Panc1 (cell line): ENCODE data around the gene MRPS21. TPM values are rescaled to one million over a fixed set of nuclear protein-coding genes. Genes with fewer than 3 reads are reported as not detected.

Experiments used
- ATAC-seq: fragments of 200-7000 bp; cut with Tn5 transposase; 2 replicates; pipeline ENCODE4 v1.9.1; 2020; ENCODE audit warnings: mild to moderate bottlenecking, moderate library complexity
- BruUV-seq: library from RNA; stranded (reverse); fragments of 400-500 nt; replicated peaks from 2 replicates; lab custom pipeline; 2021; lab: Mats Ljungman, UMichigan
- CTCF ChIA-PET: fragments of 300-600 bp; sonication (Branson Sonifier 250); formaldehyde crosslinking; loops from one replicate; lab custom pipeline; 2022; ENCODE audit warnings: antibody characterized with exemption; lab: Charles Lee
- POLR2A ChIA-PET: fragments of 300-600 bp; sonication (Branson Sonifier 250); formaldehyde crosslinking; loops from one replicate; lab custom pipeline; 2022; ENCODE audit warnings: antibody characterized with exemption; lab: Charles Lee
- DNase-seq: peaks from one replicate; pipeline ENCODE4 v3.0.0-alpha.2; 2010; ENCODE audit warnings: low read depth, low spot score
- H3K27ac ChIP-seq: 2 replicates; pipeline ENCODE4 v1.5.1; 2011; ENCODE audit warnings: mild to moderate bottlenecking, low read length, inconsistent platforms
- H3K27me3 ChIP-seq: fragments of 200-500 bp; sonication (Bioruptor generic); 2 replicates; pipeline ENCODE4 v1.6.0; 2014; ENCODE audit warnings: low read length, inconsistent platforms; ENCODE audit not compliant: control insufficient read depth, insufficient read depth
- H3K36me3 ChIP-seq: fragments of 200-500 bp; sonication (Bioruptor generic); 2 replicates; pipeline ENCODE4 v1.5.1; 2014; ENCODE audit warnings: inconsistent platforms, mild to moderate bottlenecking, low read length, moderate library complexity; ENCODE audit not compliant: control insufficient read depth, insufficient read depth
- H3K4me1 ChIP-seq: 2 replicates; pipeline ENCODE4 v1.5.1; 2011; ENCODE audit warnings: inconsistent platforms, mild to moderate bottlenecking, low read length, moderate library complexity; ENCODE audit not compliant: control insufficient read depth, insufficient read depth
- H3K4me3 ChIP-seq, 2 experiments: 2 replicates each; pipeline ENCODE4 v1.5.1; 2011 to 2012; ENCODE audit warnings: low read depth in 2 of 2, low read length in 2 of 2, mild to moderate bottlenecking in 2 of 2, inconsistent platforms in 1 of 2, moderate library complexity in 1 of 2
- H3K9me3 ChIP-seq: fragments of 200-500 bp; sonication (Bioruptor generic); 2 replicates; pipeline ENCODE4 v1.5.1; 2014; ENCODE audit warnings: low read depth, mild to moderate bottlenecking, inconsistent platforms, low read length, moderate library complexity; ENCODE audit not compliant: control insufficient read depth, insufficient read depth
- POLR2AphosphoS5 ChIP-seq: IDR thresholded peaks from 2 replicates; pipeline ENCODE4 v1.6.1; 2012; ENCODE audit warnings: mild to moderate bottlenecking, low read depth, low read length, moderate library complexity
- SIN3A ChIP-seq: IDR thresholded peaks from 2 replicates; pipeline ENCODE4 v1.6.1; 2012; ENCODE audit warnings: low read depth, mild to moderate bottlenecking, low read length, moderate library complexity, borderline replicate concordance; ENCODE audit not compliant: insufficient read depth
- TCF7L2 ChIP-seq: IDR thresholded peaks from 2 replicates; pipeline ENCODE4 v1.6.1; 2011; ENCODE audit warnings: mild to moderate bottlenecking, low read depth, low read length, inconsistent platforms
- in situ Hi-C: cut with HindIII; loops from 2 replicates; pipeline ENCODE4 v1.10.0; 2016; ENCODE audit warnings: low sequenced_read_pairs, low pct_unique_long_range_greater_than_20kb
- intact Hi-C: fragments of 100-400 bp; cut with micrococcal nuclease; formaldehyde crosslinking; loops from one replicate; pipeline ENCODE4 v1.10.0; 2022; ENCODE audit not compliant: unreplicated experiment
- total RNA-seq: library from RNA; stranded (reverse); gene quantifications from one replicate; pipeline ENCODE4 v1.2.1, GENCODE V29; 2021; ENCODE audit not compliant: unreplicated experiment
- TF ChIP-seq, protein P1 (sequence below): fragments of 450-650 bp; IDR thresholded peaks from 2 replicates; pipeline ENCODE4 v1.5.1; 2017; ENCODE audit warnings: mild to moderate bottlenecking
- TF ChIP-seq, protein P2 (sequence below), 2 experiments: IDR thresholded peaks; 2 replicates each; pipeline ENCODE4 v1.6.1; 2011 to 2012; ENCODE audit warnings: low read depth in 2 of 2, control low read depth in 1 of 2, low read length in 1 of 2, mild to moderate bottlenecking in 1 of 2, moderate library complexity in 1 of 2; ENCODE audit not compliant: insufficient read depth in 1 of 2

Gene MRPS21
- total RNA-seq, 1 experiment from 2014 or later = 68.2 TPM

DNA sequence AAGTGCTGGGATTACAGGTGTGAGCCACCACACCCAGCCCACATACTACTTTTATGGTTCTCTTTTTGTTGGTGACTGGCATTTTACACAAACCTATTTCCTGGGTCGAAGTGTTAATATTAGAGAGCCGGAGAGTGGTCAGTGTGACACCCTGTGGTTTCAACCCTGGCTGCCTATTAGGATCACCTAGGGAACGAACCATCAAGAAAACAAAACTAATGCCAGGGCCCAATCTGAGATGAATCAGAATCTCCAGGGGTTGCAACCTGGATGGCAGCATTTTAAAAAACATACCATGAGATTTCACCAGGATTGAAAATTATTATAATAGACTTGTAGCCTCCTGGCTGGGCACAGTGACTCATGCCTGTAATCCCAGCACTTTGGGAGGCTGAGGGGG is 6.1 kb downstream of the MRPS21 start:
- intact Hi-C loops (no loop called here), in situ Hi-C loops (no loop called here)
- BruUV-seq = no TSS peak
- ChIA-PET CTCF (no interaction called here), POLR2A (no interaction called here)
- Histone ChIP-seq H3K9me3 (no peaks in the 10 kb centered on the region), H3K27ac (no peak overlapping the region), H3K36me3 (peaks cover 6% of the 10 kb centered on the region; the same call in 1 of the 2 replicates), H3K4me1 (no peaks in the 10 kb centered on the region; the same call in 1 of the 2 replicates), H3K4me3 (no peak overlapping the region), H3K27me3 (no peaks in the 10 kb centered on the region)
- ATAC-seq = no peak
- TF ChIP-seq POLR2AphosphoS5 (no peak), TCF7L2 (no peak), SIN3A (no peak)
- TF ChIP-seq, protein P1, sequence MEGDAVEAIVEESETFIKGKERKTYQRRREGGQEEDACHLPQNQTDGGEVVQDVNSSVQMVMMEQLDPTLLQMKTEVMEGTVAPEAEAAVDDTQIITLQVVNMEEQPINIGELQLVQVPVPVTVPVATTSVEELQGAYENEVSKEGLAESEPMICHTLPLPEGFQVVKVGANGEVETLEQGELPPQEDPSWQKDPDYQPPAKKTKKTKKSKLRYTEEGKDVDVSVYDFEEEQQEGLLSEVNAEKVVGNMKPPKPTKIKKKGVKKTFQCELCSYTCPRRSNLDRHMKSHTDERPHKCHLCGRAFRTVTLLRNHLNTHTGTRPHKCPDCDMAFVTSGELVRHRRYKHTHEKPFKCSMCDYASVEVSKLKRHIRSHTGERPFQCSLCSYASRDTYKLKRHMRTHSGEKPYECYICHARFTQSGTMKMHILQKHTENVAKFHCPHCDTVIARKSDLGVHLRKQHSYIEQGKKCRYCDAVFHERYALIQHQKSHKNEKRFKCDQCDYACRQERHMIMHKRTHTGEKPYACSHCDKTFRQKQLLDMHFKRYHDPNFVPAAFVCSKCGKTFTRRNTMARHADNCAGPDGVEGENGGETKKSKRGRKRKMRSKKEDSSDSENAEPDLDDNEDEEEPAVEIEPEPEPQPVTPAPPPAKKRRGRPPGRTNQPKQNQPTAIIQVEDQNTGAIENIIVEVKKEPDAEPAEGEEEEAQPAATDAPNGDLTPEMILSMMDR = no peak
- TF ChIP-seq, protein P2, sequence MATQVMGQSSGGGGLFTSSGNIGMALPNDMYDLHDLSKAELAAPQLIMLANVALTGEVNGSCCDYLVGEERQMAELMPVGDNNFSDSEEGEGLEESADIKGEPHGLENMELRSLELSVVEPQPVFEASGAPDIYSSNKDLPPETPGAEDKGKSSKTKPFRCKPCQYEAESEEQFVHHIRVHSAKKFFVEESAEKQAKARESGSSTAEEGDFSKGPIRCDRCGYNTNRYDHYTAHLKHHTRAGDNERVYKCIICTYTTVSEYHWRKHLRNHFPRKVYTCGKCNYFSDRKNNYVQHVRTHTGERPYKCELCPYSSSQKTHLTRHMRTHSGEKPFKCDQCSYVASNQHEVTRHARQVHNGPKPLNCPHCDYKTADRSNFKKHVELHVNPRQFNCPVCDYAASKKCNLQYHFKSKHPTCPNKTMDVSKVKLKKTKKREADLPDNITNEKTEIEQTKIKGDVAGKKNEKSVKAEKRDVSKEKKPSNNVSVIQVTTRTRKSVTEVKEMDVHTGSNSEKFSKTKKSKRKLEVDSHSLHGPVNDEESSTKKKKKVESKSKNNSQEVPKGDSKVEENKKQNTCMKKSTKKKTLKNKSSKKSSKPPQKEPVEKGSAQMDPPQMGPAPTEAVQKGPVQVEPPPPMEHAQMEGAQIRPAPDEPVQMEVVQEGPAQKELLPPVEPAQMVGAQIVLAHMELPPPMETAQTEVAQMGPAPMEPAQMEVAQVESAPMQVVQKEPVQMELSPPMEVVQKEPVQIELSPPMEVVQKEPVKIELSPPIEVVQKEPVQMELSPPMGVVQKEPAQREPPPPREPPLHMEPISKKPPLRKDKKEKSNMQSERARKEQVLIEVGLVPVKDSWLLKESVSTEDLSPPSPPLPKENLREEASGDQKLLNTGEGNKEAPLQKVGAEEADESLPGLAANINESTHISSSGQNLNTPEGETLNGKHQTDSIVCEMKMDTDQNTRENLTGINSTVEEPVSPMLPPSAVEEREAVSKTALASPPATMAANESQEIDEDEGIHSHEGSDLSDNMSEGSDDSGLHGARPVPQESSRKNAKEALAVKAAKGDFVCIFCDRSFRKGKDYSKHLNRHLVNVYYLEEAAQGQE (IDR thresholded peaks at IDR 0.05; ENCODE audit: insufficient read depth in 1 of 2, low read depth in 2 of 2, low read length in 1 of 2) = no peak
- DNase-seq = no peak

DNA sequence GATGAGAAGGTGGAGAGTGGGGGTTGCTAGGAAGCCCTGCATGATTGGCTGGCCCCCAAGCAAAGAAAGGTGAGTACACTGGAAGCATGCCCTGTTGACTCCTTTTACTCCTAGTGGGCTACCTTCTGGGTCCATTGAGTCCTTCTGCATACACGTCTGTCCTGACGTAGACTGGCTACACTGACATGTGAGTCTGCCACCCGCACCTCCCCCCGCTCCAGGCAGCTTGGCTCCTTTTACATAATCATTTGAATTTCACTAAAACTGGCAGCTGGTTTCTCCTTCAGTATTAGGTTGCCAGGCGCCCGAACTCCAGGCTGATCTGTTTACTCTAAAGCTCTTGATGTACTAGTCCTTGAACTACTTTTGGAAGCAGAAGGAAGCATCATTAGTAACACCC is 8.7 kb downstream of the MRPS21 start:
- H3K4me1 ChIP-seq = no peaks in the 10 kb centered on the region
- no peak for ATAC-seq
- no peak for DNase-seq
- no peak for TF ChIP-seq POLR2AphosphoS5
- TF ChIP-seq, protein P1 = no peak
- TF ChIP-seq, protein P2 (IDR thresholded peaks at IDR 0.05; ENCODE audit: insufficient read depth in 1 of 2, low read depth in 2 of 2, low read length in 1 of 2) = no peak
- TF ChIP-seq TCF7L2 = no peak
- TF ChIP-seq SIN3A = no peak
- H3K27me3 ChIP-seq = no peaks in the 10 kb centered on the region
- peaks cover 6% of the 10 kb centered on the region; the same call in 1 of the 2 replicates for H3K36me3 ChIP-seq
- H3K9me3 ChIP-seq = no peaks in the 10 kb centered on the region
- CTCF ChIA-PET = no interaction called here
- no peak overlapping the region for H3K27ac ChIP-seq
- intact Hi-C loops (no loop called here), in situ Hi-C loops (no loop called here)
- no peak overlapping the region for H3K4me3 ChIP-seq
- no TSS peak for BruUV-seq
- POLR2A ChIA-PET = interaction anchor here (0.5 kb wide), 1 partner anchor 224 kb away, joined by 9 read pairs; no protein-coding TSS in a partner anchor
